CD14-positive monocyte (primary cell): ENCODE data around the gene SEMA3A. TPM values are rescaled to one million over a fixed set of nuclear protein-coding genes. Genes with fewer than 3 reads are reported as not detected.

Experiments used
- DNase-seq, 3 donors: peaks; one replicate each; pipeline ENCODE4 v3.0.0-alpha.2; 2011 to 2022
- H2AFZ ChIP-seq: 2 replicates; pipeline ENCODE4 v1.6.0; 2012; ENCODE audit warnings: mild to moderate bottlenecking, low read depth, low read length, inconsistent platforms; ENCODE audit not compliant: insufficient read depth, poor library complexity, severe bottlenecking
- H3K27ac ChIP-seq, 2 donors: 1 replicate in 1 of 2; 2 replicates in 1 of 2; pipeline ENCODE4 v1.5.1; 2012 to 2013; ENCODE audit warnings: low read length in 2 of 2, control low read depth in 1 of 2, inconsistent platforms in 1 of 2, low read depth in 1 of 2, mild to moderate bottlenecking in 1 of 2
- H3K27me3 ChIP-seq, 2 donors: one replicate each; pipeline versions ENCODE4 v1.6.0 to v1.6.1; 2011 to 2013; ENCODE audit warnings: low read length in 2 of 2; ENCODE audit not compliant: control insufficient read depth in 2 of 2, insufficient read depth in 2 of 2
- H3K36me3 ChIP-seq, 2 donors: replicated peaks in 1 of 2; 1 replicate in 1 of 2; 2 replicates in 1 of 2; pipeline versions ENCODE4 v1.5.1 to v1.6.1; 2012 to 2013; ENCODE audit warnings: low read length in 2 of 2, control low read depth in 1 of 2, inconsistent platforms in 1 of 2, mild to moderate bottlenecking in 1 of 2; ENCODE audit not compliant: insufficient read depth in 2 of 2, control insufficient read depth in 1 of 2
- H3K4me1 ChIP-seq, 2 donors: 1 replicate in 1 of 2; 2 replicates in 1 of 2; pipeline versions ENCODE4 v1.5.1 to v1.6.1; 2012 to 2013; ENCODE audit warnings: low read length in 2 of 2, control low read depth in 1 of 2, inconsistent platforms in 1 of 2, mild to moderate bottlenecking in 1 of 2, moderate library complexity in 1 of 2; ENCODE audit not compliant: insufficient read depth in 2 of 2, control insufficient read depth in 1 of 2
- H3K4me2 ChIP-seq: replicated peaks from 2 replicates; pipeline ENCODE3; 2012; ENCODE audit warnings: low read length, moderate library complexity, mild to moderate bottlenecking; ENCODE audit not compliant: poor library complexity, severe bottlenecking; ENCODE audit errors: extremely low read depth
- H3K4me3 ChIP-seq, 3 experiments: fragments of 200-600 bp in 1 of 3; sonication (generic) in 1 of 3; replicated peaks in 1 of 3; 1 replicate in 2 of 3; 2 replicates in 1 of 3; pipeline ENCODE4 v1.5.1; 2011 to 2013; ENCODE audit warnings: low read length in 3 of 3, mild to moderate bottlenecking in 3 of 3, control low read depth in 2 of 3, low read depth in 2 of 3, inconsistent platforms in 1 of 3, moderate library complexity in 1 of 3
- H3K79me2 ChIP-seq: 2 replicates; pipeline ENCODE4 v1.6.0; 2012; ENCODE audit warnings: mild to moderate bottlenecking, control low read depth, inconsistent platforms, low read length, moderate library complexity; ENCODE audit not compliant: insufficient read depth
- H3K9ac ChIP-seq: 2 replicates; pipeline ENCODE4 v1.6.0; 2017; ENCODE audit warnings: low read length, mild to moderate bottlenecking; ENCODE audit not compliant: insufficient read depth, poor library complexity, severe bottlenecking
- H3K9me3 ChIP-seq, 2 donors: replicated peaks in 1 of 2; 1 replicate in 1 of 2; 2 replicates in 1 of 2; pipeline versions ENCODE4 v1.5.1 to v1.6.1; 2012 to 2013; ENCODE audit warnings: low read length in 2 of 2, control low read depth in 1 of 2; ENCODE audit not compliant: control insufficient read depth in 1 of 2, insufficient read depth in 1 of 2
- H4K20me1 ChIP-seq: 2 replicates; pipeline ENCODE4 v1.6.0; 2012; ENCODE audit warnings: mild to moderate bottlenecking, low read length, control low read depth, moderate library complexity; ENCODE audit not compliant: insufficient read depth
- H3K27ac Mint-ChIP-seq, 7 donors: one replicate each; pipeline ENCODE4 v1.8.0; 2020; ENCODE audit warnings: mild to moderate bottlenecking in 7 of 7, mixed read lengths in 7 of 7, moderate library complexity in 6 of 7, inconsistent platforms in 2 of 7
- H3K27me3 Mint-ChIP-seq, 3 donors: one replicate each; pipeline ENCODE4 v1.8.0; 2021 to 2022; ENCODE audit warnings: low read depth in 3 of 3, mild to moderate bottlenecking in 3 of 3, mixed read lengths in 3 of 3, moderate library complexity in 3 of 3, inconsistent platforms in 1 of 3
- H3K36me3 Mint-ChIP-seq, 2 donors: one replicate each; pipeline ENCODE4 v1.8.0; 2020; ENCODE audit warnings: mixed read lengths in 2 of 2, inconsistent platforms in 1 of 2, mild to moderate bottlenecking in 1 of 2
- H3K4me1 Mint-ChIP-seq: one replicate; pipeline ENCODE4 v1.8.0; 2020; ENCODE audit warnings: mild to moderate bottlenecking, mixed read lengths
- H3K4me3 Mint-ChIP-seq, 2 donors: one replicate each; pipeline ENCODE4 v1.8.0; 2020; ENCODE audit warnings: mild to moderate bottlenecking in 2 of 2, mixed read lengths in 2 of 2, moderate library complexity in 1 of 2
- H3K9me3 Mint-ChIP-seq, 7 donors: one replicate each; pipeline ENCODE4 v1.8.0; 2020 to 2022; ENCODE audit warnings: mixed read lengths in 7 of 7, mild to moderate bottlenecking in 6 of 7, moderate library complexity in 6 of 7, inconsistent platforms in 2 of 7
- WGBS: methylation state at CpG from one replicate; pipeline ENCODE4 v1.1.5; 2013; ENCODE audit warnings: missing lambda C conversion rate; ENCODE audit not compliant: insufficient coverage; 5-methylcytosine and 5-hydroxymethylcytosine counted together
- intact Hi-C, 2 donors: fragments of 100-400 bp; cut with micrococcal nuclease; formaldehyde crosslinking; loops; one replicate each; pipeline versions ENCODE4 v1.15.0 to v1.15.1; 2023
- polyA plus RNA-seq, 3 donors: library from polyadenylated mRNA; depleted of rRNA in 1 of 3; unstranded in 2 of 3; stranded (reverse) in 1 of 3; fragments of 300-500 nt in 2 of 3; fragments of >200 nt in 1 of 3; fragmentation: Illumina TruSeq in 2 of 3; gene quantifications; 1 replicate in 2 of 3; 2 replicates in 1 of 3; pipeline ENCODE4 v1.2.3, GENCODE V29; 2012 to 2021
- TF ChIP-seq, protein P1 (sequence below): fragments of 200-600 bp; IDR thresholded peaks from one replicate; pipeline ENCODE4 v1.8.0; 2022; ENCODE audit warnings: antibody characterized with exemption, mild to moderate bottlenecking

The SEMA3A gene
- polyA plus RNA-seq, 3 donors, result 0.03 TPM; not detected in 2

DNA sequence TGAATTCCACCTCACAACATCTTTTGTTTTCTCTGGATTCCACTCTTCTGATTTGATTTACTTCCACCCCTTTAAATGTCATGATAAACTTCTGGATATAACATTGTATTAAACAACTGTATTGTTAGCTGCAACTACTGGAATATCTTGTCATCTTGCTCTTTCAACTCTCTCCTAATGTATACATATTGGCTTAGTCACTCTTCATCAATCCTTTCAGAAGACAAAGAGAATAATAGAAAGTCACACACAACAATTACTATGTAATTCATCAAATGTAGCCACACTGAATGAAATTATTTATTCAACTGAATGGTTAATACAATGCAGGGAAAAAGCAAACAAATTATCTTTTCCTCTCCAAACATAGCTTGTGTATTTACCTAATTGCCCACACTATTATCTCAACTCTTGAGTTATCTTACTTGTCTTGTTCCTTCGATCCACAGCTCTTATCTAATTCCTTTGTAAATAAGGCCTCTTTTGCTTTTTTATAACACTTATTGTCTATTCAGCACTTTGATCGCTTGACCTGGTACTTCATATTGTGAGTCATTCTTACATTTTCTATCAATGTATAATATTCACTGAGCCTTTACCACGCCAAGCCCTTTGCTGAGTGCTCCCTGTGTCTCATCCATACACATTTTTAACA, 16.7 kb downstream of the SEMA3A start:
- Histone ChIP-seq H2AFZ (no peak overlapping the region), H3K36me3 (no peaks in the 10 kb centered on the region), H3K4me1 (no peaks in the 10 kb centered on the region), H4K20me1 (no peaks in the 10 kb centered on the region), H3K79me2 (no peaks in the 10 kb centered on the region), H3K4me3 (no peak overlapping the region), H3K9me3 (peaks cover 0 to 8% of the 10 kb centered on the region in 2 donors), H3K9ac (no peak overlapping the region), H3K27ac (no peak overlapping the region), H3K27me3 (no peaks in the 10 kb centered on the region), H3K4me2 (no peak overlapping the region)
- TF ChIP-seq, protein P1, sequence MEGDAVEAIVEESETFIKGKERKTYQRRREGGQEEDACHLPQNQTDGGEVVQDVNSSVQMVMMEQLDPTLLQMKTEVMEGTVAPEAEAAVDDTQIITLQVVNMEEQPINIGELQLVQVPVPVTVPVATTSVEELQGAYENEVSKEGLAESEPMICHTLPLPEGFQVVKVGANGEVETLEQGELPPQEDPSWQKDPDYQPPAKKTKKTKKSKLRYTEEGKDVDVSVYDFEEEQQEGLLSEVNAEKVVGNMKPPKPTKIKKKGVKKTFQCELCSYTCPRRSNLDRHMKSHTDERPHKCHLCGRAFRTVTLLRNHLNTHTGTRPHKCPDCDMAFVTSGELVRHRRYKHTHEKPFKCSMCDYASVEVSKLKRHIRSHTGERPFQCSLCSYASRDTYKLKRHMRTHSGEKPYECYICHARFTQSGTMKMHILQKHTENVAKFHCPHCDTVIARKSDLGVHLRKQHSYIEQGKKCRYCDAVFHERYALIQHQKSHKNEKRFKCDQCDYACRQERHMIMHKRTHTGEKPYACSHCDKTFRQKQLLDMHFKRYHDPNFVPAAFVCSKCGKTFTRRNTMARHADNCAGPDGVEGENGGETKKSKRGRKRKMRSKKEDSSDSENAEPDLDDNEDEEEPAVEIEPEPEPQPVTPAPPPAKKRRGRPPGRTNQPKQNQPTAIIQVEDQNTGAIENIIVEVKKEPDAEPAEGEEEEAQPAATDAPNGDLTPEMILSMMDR, result no peak
- peaks cover 0 to 7% (median 4%) of the 10 kb centered on the region in 7 donors for H3K9me3 Mint-ChIP-seq
- no peak for DNase-seq
- WGBS, result 100% methylated on average over 2 of the region's 3 CpGs
- no peak overlapping the region for H3K4me3 Mint-ChIP-seq
- no peaks in the 10 kb centered on the region for H3K4me1 Mint-ChIP-seq
- intact Hi-C loops, result no loop called here
- no peaks in the 10 kb centered on the region for H3K36me3 Mint-ChIP-seq
- H3K27me3 Mint-ChIP-seq, result peaks cover 0 to 2% (median 0%) of the 10 kb centered on the region in 3 donors
- no peak overlapping the region for H3K27ac Mint-ChIP-seq

DNA sequence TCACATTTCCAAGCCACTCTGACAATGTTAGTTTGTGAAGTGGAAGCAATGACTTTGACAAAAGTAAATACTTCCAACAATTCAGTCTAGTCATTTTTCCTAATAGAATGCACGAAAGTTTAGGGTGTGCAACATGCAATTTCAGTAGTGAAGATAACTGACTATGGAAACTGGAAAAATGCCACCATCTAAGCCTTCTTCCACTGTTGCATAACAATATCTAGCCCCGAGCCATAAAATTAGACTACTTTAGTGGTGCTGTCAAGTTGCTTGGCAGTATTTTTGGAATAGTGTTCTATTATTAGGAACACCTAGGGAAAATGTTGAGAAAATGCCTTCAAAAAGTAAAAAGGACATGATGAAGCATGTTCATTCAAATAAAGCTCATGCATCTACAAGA, 17.9 kb downstream of the SEMA3A start:
- TF ChIP-seq, protein P1, result no peak
- H3K9ac ChIP-seq, result no peak overlapping the region
- H3K27me3 ChIP-seq, result no peaks in the 10 kb centered on the region
- H3K9me3 ChIP-seq, result peaks cover 0 to 8% of the 10 kb centered on the region in 2 donors
- H3K4me1 ChIP-seq, result no peaks in the 10 kb centered on the region
- H3K36me3 ChIP-seq, result no peaks in the 10 kb centered on the region
- H3K4me3 Mint-ChIP-seq, result no peak overlapping the region
- WGBS, result no CpG with 5 or more reads among the region's 2 CpGs
- peaks cover 0 to 10% (median 4%) of the 10 kb centered on the region in 7 donors for H3K9me3 Mint-ChIP-seq
- intact Hi-C loops, result no loop called here
- peaks cover 0 to 2% (median 0%) of the 10 kb centered on the region in 3 donors for H3K27me3 Mint-ChIP-seq
- H3K27ac Mint-ChIP-seq, result no peak overlapping the region
- no peaks in the 10 kb centered on the region for H4K20me1 ChIP-seq
- H2AFZ ChIP-seq, result no peak overlapping the region
- H3K79me2 ChIP-seq, result no peaks in the 10 kb centered on the region
- DNase-seq, result no peak
- no peak overlapping the region for H3K4me2 ChIP-seq
- no peak overlapping the region for H3K27ac ChIP-seq
- no peaks in the 10 kb centered on the region for H3K36me3 Mint-ChIP-seq
- H3K4me3 ChIP-seq, result no peak overlapping the region
- no peaks in the 10 kb centered on the region for H3K4me1 Mint-ChIP-seq
